ENCODE measurements around the gene CHD8. TPM values are rescaled to one million over a fixed set of nuclear protein-coding genes. Genes with fewer than 3 reads are reported as not detected.
"Not testable (repeated sequence)": the region's sequence is repeated elsewhere in the genome, so short reads cannot be mapped to it uniquely, and the experiment has no call there.

Gene CHD8
- total RNA-seq, 1 experiment from 2014 or later, result 61.7 TPM

GRCh38 chr14:21405097-21405496, 50.8 kb downstream of the CHD8 start:
- Histone ChIP-seq H3K27me3 (no peaks in the 10 kb centered on the region), H3K4me1 (no peaks in the 10 kb centered on the region), H3K27ac (no peak overlapping the region), H3K4me3 (no peak overlapping the region), H3K36me3 (peaks cover 89% of the 10 kb centered on the region), H3K9me3 (replicated peaks) (no peaks in the 10 kb centered on the region)
- no peak for DNase-seq

- no peak overlapping the region for H3K4me3 ChIP-seq
- H3K27ac ChIP-seq, result no peak overlapping the region
- DNase-seq, result no peak
- no peaks in the 10 kb centered on the region for H3K27me3 ChIP-seq
- H3K9me3 ChIP-seq (replicated peaks), result no peaks in the 10 kb centered on the region
- H3K36me3 ChIP-seq, result peaks cover 85% of the 10 kb centered on the region
- no peaks in the 10 kb centered on the region for H3K4me1 ChIP-seq
Observed at GRCh38 chr14:21399311-21399870, 56.5 kb downstream of the CHD8 start.

GRCh38 chr14:21398901-21399300, 57.0 kb downstream of the CHD8 start:
- peaks cover 88% of the 10 kb centered on the region for H3K36me3 ChIP-seq
- H3K27ac ChIP-seq, result no peak overlapping the region
- no peaks in the 10 kb centered on the region for H3K9me3 ChIP-seq (replicated peaks)
- H3K27me3 ChIP-seq, result no peaks in the 10 kb centered on the region
- H3K4me1 ChIP-seq, result no peaks in the 10 kb centered on the region
- H3K4me3 ChIP-seq, result no peak overlapping the region
- DNase-seq, result no peak

- H3K9me3 ChIP-seq (replicated peaks), result no peaks in the 10 kb centered on the region
- DNase-seq, result no peak
- H3K27ac ChIP-seq, result no peak overlapping the region
- no peaks in the 10 kb centered on the region for H3K4me1 ChIP-seq
- H3K36me3 ChIP-seq, result peaks cover 89% of the 10 kb centered on the region
- H3K27me3 ChIP-seq, result no peaks in the 10 kb centered on the region
- H3K4me3 ChIP-seq, result no peak overlapping the region
Observed at GRCh38 chr14:21395450-21395849, 60.5 kb downstream of the CHD8 start.

- H3K27ac ChIP-seq, result no peak overlapping the region
- no peaks in the 10 kb centered on the region for H3K27me3 ChIP-seq
- H3K36me3 ChIP-seq, result peaks cover 44% of the 10 kb centered on the region
- no peaks in the 10 kb centered on the region for H3K9me3 ChIP-seq (replicated peaks)
- H3K4me1 ChIP-seq, result peaks cover 13% of the 10 kb centered on the region
- DNase-seq, result peak; percentile 18
- no peak overlapping the region for H3K4me3 ChIP-seq
Observed at GRCh38 chr14:21385188-21385904, 70.6 kb downstream of the CHD8 start.

- peak overlapping the region; percentile 96 for H3K27ac ChIP-seq
- H3K9me3 ChIP-seq (replicated peaks), result no peaks in the 10 kb centered on the region
- peaks cover 13% of the 10 kb centered on the region for H3K4me1 ChIP-seq
- H3K4me3 ChIP-seq, result peak overlapping the region; percentile 91
- H3K36me3 ChIP-seq, result peaks cover 45% of the 10 kb centered on the region
- no peaks in the 10 kb centered on the region for H3K27me3 ChIP-seq
- DNase-seq, result no peak
Observed at GRCh38 chr14:21384494-21384851, 71.5 kb downstream of the CHD8 start.

GRCh38 chr14:21383848-21384493, 72.0 kb downstream of the CHD8 start, which contains the start of gene SUPT16H:
Gene SUPT16H (minus strand): TSS chr14:21384019. CDS start chr14:21383927, 92 bp downstream.
- no peaks in the 10 kb centered on the region for H3K9me3 ChIP-seq (replicated peaks)
- peak within 1 kb of the TSS; percentile 91 for H3K4me3 ChIP-seq
- no peaks in the 10 kb centered on the region for H3K27me3 ChIP-seq
- peak; percentile 97 to 98 for DNase-seq
- H3K27ac ChIP-seq, result peak within 1 kb of the TSS; percentile 96
- H3K36me3 ChIP-seq, result peaks cover 43% of the 10 kb centered on the region
- peaks cover 13% of the 10 kb centered on the region for H3K4me1 ChIP-seq

- Histone ChIP-seq H3K9me3 (replicated peaks) (no peaks in the 10 kb centered on the region), H3K36me3 (peaks cover 40% of the 10 kb centered on the region), H3K4me3 (peak overlapping the region; percentile 91), H3K4me1 (peaks cover 13% of the 10 kb centered on the region), H3K27ac (peak overlapping the region; percentile 96), H3K27me3 (no peaks in the 10 kb centered on the region)
- peak; percentile 65 to 69 for DNase-seq
Observed at GRCh38 chr14:21382886-21383847, 72.8 kb downstream of the CHD8 start.

GRCh38 chr14:21382095-21382494, 73.8 kb downstream of the CHD8 start:
- H3K36me3 ChIP-seq, result peaks cover 38% of the 10 kb centered on the region
- DNase-seq, result no peak
- no peaks in the 10 kb centered on the region for H3K27me3 ChIP-seq
- H3K9me3 ChIP-seq (replicated peaks), result no peaks in the 10 kb centered on the region
- peaks cover 13% of the 10 kb centered on the region for H3K4me1 ChIP-seq
- peak overlapping the region; percentile 91 for H3K4me3 ChIP-seq
- no peak overlapping the region for H3K27ac ChIP-seq

GRCh38 chr14:21379338-21379737, 76.6 kb downstream of the CHD8 start:
- Histone ChIP-seq H3K27me3 (no peaks in the 10 kb centered on the region), H3K4me3 (no peak overlapping the region), H3K4me1 (peaks cover 7% of the 10 kb centered on the region), H3K36me3 (peaks cover 44% of the 10 kb centered on the region), H3K9me3 (replicated peaks) (no peaks in the 10 kb centered on the region), H3K27ac (no peak overlapping the region)
- DNase-seq, result no peak

GRCh38 chr14:21373980-21374379, 81.9 kb downstream of the CHD8 start:
- no peaks in the 10 kb centered on the region for H3K4me1 ChIP-seq
- H3K4me3 ChIP-seq, result no peak overlapping the region
- H3K27me3 ChIP-seq, result no peaks in the 10 kb centered on the region
- H3K27ac ChIP-seq, result no peak overlapping the region
- H3K36me3 ChIP-seq, result peaks cover 70% of the 10 kb centered on the region
- H3K9me3 ChIP-seq (replicated peaks), result no peaks in the 10 kb centered on the region
- no peak for DNase-seq

GRCh38 chr14:21372814-21373213, 83.1 kb downstream of the CHD8 start:
- H3K4me1 ChIP-seq; H3K4me3 ChIP-seq; H3K27me3 ChIP-seq; H3K9me3 ChIP-seq (replicated peaks); H3K27ac ChIP-seq; DNase-seq: not testable (repeated sequence)
- peaks cover 76% of the 10 kb centered on the region for H3K36me3 ChIP-seq

GRCh38 chr14:21369949-21370679, 85.8 kb downstream of the CHD8 start:
- H3K4me1 ChIP-seq, result no peaks in the 10 kb centered on the region
- no peaks in the 10 kb centered on the region for H3K9me3 ChIP-seq (replicated peaks)
- no peaks in the 10 kb centered on the region for H3K27me3 ChIP-seq
- H3K27ac ChIP-seq, result no peak overlapping the region
- DNase-seq, result no peak
- peaks cover 84% of the 10 kb centered on the region for H3K36me3 ChIP-seq
- H3K4me3 ChIP-seq, result no peak overlapping the region

- Histone ChIP-seq H3K27me3 (no peaks in the 10 kb centered on the region), H3K9me3 (replicated peaks) (no peaks in the 10 kb centered on the region), H3K4me1 (no peaks in the 10 kb centered on the region), H3K27ac (no peak overlapping the region), H3K4me3 (no peak overlapping the region), H3K36me3 (peaks cover 93% of the 10 kb centered on the region)
- no peak for DNase-seq
Observed at GRCh38 chr14:21367582-21368144, 88.3 kb downstream of the CHD8 start.
